Endothelial cell (in vitro differentiated cells): Measurements from ENCODE around the gene PTPN5. TPM values are rescaled to one million over a fixed set of nuclear protein-coding genes. Genes with fewer than 3 reads are reported as not detected.
"Not testable (repeated sequence)": the region's sequence is repeated elsewhere in the genome, so short reads cannot be mapped to it uniquely, and the experiment has no call there.

ENCODE experiments used
- DNase-seq: peaks from one replicate; pipeline ENCODE4 v3.0.0; 2021; ENCODE audit warnings: low spot score
- H3K27ac Mint-ChIP-seq: one replicate; pipeline ENCODE4 v1.8.0; 2021; ENCODE audit warnings: mixed read lengths, inconsistent platforms; ENCODE audit not compliant: unreplicated experiment
- H3K27me3 Mint-ChIP-seq: one replicate; pipeline ENCODE4 v1.8.0; 2021; ENCODE audit warnings: mild to moderate bottlenecking, moderate library complexity, mixed read lengths, inconsistent platforms; ENCODE audit not compliant: unreplicated experiment
- H3K36me3 Mint-ChIP-seq: one replicate; pipeline ENCODE4 v1.8.0; 2021; ENCODE audit warnings: mild to moderate bottlenecking, low read depth, mixed read lengths, inconsistent platforms; ENCODE audit not compliant: unreplicated experiment
- H3K4me1 Mint-ChIP-seq: one replicate; pipeline ENCODE4 v1.8.0; 2021; ENCODE audit warnings: mild to moderate bottlenecking, mixed read lengths, inconsistent platforms; ENCODE audit not compliant: unreplicated experiment
- H3K4me3 Mint-ChIP-seq: one replicate; pipeline ENCODE4 v1.8.0; 2021; ENCODE audit warnings: mild to moderate bottlenecking, mixed read lengths, inconsistent platforms; ENCODE audit not compliant: unreplicated experiment
- H3K9me3 Mint-ChIP-seq: one replicate; pipeline ENCODE4 v1.8.0; 2021; ENCODE audit warnings: mixed read lengths, inconsistent platforms; ENCODE audit not compliant: unreplicated experiment
- CTCF ChIP-seq: fragments of 200-600 bp; sonication (generic); IDR thresholded peaks from one replicate; pipeline ENCODE4 v1.5.0; 2021; ENCODE audit warnings: antibody characterized with exemption; ENCODE audit not compliant: unreplicated experiment
- total RNA-seq: library from RNA; stranded (reverse); fragmentation: NEBNext Ultra II Directional; extraction: Animal tissue kit (Norgen Biotek cat#: 25700); gene quantifications from one replicate; pipeline ENCODE4 v1.2.1, GENCODE V29; 2021; ENCODE audit not compliant: unreplicated experiment

The PTPN5 gene
- total RNA-seq, 1 donor from 2014 or later: 16.4 TPM

- no peak overlapping the region for H3K4me3 Mint-ChIP-seq
- H3K9me3 Mint-ChIP-seq: no peaks in the 10 kb centered on the region
- no peak for TF ChIP-seq CTCF
- H3K36me3 Mint-ChIP-seq: no peaks in the 10 kb centered on the region
- H3K27ac Mint-ChIP-seq: no peak overlapping the region
- H3K27me3 Mint-ChIP-seq: no peaks in the 10 kb centered on the region
- peaks cover 4% of the 10 kb centered on the region for H3K4me1 Mint-ChIP-seq
- no peak for DNase-seq
These were observed 98.4 kb downstream of the PTPN5 start for GRCh38 chr11:18692941-18693760.

- H3K27ac Mint-ChIP-seq, H3K36me3 Mint-ChIP-seq, H3K9me3 Mint-ChIP-seq, H3K27me3 Mint-ChIP-seq, H3K4me3 Mint-ChIP-seq, H3K4me1 Mint-ChIP-seq, DNase-seq: not testable (repeated sequence)
These were observed 100.0 kb downstream of the PTPN5 start for GRCh38 chr11:18691467-18692140.

GRCh38 chr11:18684267-18684666 lies 107.3 kb downstream of the PTPN5 start:
- Mint-ChIP-seq H3K27me3 (no peaks in the 10 kb centered on the region), H3K9me3 (no peaks in the 10 kb centered on the region), H3K36me3 (no peaks in the 10 kb centered on the region), H3K4me1 (peaks cover 17% of the 10 kb centered on the region), H3K27ac (no peak overlapping the region), H3K4me3 (no peak overlapping the region)
- no peak for DNase-seq
- TF ChIP-seq CTCF: no peak

- H3K4me1 Mint-ChIP-seq: peaks cover 17% of the 10 kb centered on the region
- no peaks in the 10 kb centered on the region for H3K36me3 Mint-ChIP-seq
- DNase-seq: no peak
- TF ChIP-seq CTCF: no peak
- H3K4me3 Mint-ChIP-seq: no peak overlapping the region
- H3K27ac Mint-ChIP-seq: no peak overlapping the region
- H3K27me3 Mint-ChIP-seq: no peaks in the 10 kb centered on the region
- no peaks in the 10 kb centered on the region for H3K9me3 Mint-ChIP-seq
These were observed 109.1 kb downstream of the PTPN5 start for GRCh38 chr11:18682466-18682865.

- H3K36me3 Mint-ChIP-seq, H3K9me3 Mint-ChIP-seq, H3K27me3 Mint-ChIP-seq, DNase-seq, H3K4me3 Mint-ChIP-seq, H3K27ac Mint-ChIP-seq: not testable (repeated sequence)
- H3K4me1 Mint-ChIP-seq: peaks cover 17% of the 10 kb centered on the region
These were observed 109.6 kb downstream of the PTPN5 start for GRCh38 chr11:18681949-18682348.

Other genes starting within 250 kb of the PTPN5 start
- 13.2 TPM for gene UEVLD, start 203.1 kb downstream of the PTPN5 start, total RNA-seq
- gene MISFA, start 192.0 kb downstream of the PTPN5 start, total RNA-seq: 2.8 TPM
- 19.9 TPM for gene SPTY2D1, start 157.5 kb downstream of the PTPN5 start, total RNA-seq
- 3.9 TPM for gene TMEM86A, start 93.0 kb downstream of the PTPN5 start, total RNA-seq
- gene IGSF22, start 65.6 kb downstream of the PTPN5 start, total RNA-seq: 0.74 TPM
- gene MRGPRX1, start 147.6 kb upstream of the PTPN5 start, total RNA-seq: not detected